ENCODE results near the gene CUL3. TPM values are rescaled to one million over a fixed set of nuclear protein-coding genes. Genes with fewer than 3 reads are reported as not detected.

Gene CUL3
- total RNA-seq, 2 donors from 2014 or later = 83.9 to 88.3 TPM

DNA sequence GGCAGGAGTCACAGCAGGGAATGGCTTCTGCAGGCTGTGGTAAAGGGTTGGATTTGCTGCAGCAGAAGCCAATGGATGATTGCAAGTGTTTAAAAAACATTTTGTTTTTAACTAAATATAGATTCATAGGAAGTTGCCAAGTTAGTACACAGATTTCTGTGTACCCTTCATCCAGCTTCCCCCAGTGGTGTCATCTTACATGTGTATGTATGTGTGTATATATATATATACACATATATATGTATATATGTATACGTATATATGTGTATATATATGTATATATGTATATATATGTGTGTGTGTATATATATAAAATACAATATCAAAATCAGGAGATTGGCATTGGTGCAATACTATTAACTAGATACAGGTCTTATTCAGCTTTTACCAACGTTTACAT lies 164.1 kb downstream of the CUL3 start:
- H3K9ac ChIP-seq (ENCODE audit: low read depth in 2 of 2, low read length in 2 of 2) = no peak overlapping the region
- TF ChIP-seq, protein P1, sequence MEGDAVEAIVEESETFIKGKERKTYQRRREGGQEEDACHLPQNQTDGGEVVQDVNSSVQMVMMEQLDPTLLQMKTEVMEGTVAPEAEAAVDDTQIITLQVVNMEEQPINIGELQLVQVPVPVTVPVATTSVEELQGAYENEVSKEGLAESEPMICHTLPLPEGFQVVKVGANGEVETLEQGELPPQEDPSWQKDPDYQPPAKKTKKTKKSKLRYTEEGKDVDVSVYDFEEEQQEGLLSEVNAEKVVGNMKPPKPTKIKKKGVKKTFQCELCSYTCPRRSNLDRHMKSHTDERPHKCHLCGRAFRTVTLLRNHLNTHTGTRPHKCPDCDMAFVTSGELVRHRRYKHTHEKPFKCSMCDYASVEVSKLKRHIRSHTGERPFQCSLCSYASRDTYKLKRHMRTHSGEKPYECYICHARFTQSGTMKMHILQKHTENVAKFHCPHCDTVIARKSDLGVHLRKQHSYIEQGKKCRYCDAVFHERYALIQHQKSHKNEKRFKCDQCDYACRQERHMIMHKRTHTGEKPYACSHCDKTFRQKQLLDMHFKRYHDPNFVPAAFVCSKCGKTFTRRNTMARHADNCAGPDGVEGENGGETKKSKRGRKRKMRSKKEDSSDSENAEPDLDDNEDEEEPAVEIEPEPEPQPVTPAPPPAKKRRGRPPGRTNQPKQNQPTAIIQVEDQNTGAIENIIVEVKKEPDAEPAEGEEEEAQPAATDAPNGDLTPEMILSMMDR (IDR thresholded peaks at IDR 0.05) = no peak

More for the DNA sequence above, 164.1 kb downstream of the CUL3 start:
- no peak overlapping the region for H3K4me3 ChIP-seq
- H3K27ac ChIP-seq = no peak overlapping the region
- no peaks in the 10 kb centered on the region for H3K27me3 ChIP-seq
- H3K4me1 ChIP-seq = no peaks in the 10 kb centered on the region
- no peaks in the 10 kb centered on the region for H3K9me3 ChIP-seq
- H3K36me3 ChIP-seq = no peaks in the 10 kb centered on the region
- no peak for DNase-seq
- intact Hi-C loops (cut with DNase I) = no loop called here

Other genes with a start within 250 kb of the CUL3 start
- gene FAM124B, start 183.3 kb downstream of the CUL3 start, total RNA-seq = under 1 TPM; 0.37 to 0.42 TPM
- gene CCDC195, start 131.0 kb upstream of the CUL3 start, total RNA-seq = not detected

All from colonic mucosa (tissue), 4 donors.